A549 treated with CpdA at 1 μM for 4 hours (cell line): ENCODE data around the gene PDK1. TPM values are rescaled to one million over a fixed set of nuclear protein-coding genes. Genes with fewer than 3 reads are reported as not detected.

Experiments used
- total RNA-seq: library from RNA; stranded (reverse); fragments of 200-300 nt; extraction: Qiagen RNA extraction; gene quantifications from 5 replicates; pipeline ENCODE4 v1.2.3, GENCODE V29; 2022; ENCODE audit warnings: low read depth

Gene PDK1
- 2.0 to 4.8 TPM (median 3.6 TPM) in 5 replicates for total RNA-seq

DNA sequence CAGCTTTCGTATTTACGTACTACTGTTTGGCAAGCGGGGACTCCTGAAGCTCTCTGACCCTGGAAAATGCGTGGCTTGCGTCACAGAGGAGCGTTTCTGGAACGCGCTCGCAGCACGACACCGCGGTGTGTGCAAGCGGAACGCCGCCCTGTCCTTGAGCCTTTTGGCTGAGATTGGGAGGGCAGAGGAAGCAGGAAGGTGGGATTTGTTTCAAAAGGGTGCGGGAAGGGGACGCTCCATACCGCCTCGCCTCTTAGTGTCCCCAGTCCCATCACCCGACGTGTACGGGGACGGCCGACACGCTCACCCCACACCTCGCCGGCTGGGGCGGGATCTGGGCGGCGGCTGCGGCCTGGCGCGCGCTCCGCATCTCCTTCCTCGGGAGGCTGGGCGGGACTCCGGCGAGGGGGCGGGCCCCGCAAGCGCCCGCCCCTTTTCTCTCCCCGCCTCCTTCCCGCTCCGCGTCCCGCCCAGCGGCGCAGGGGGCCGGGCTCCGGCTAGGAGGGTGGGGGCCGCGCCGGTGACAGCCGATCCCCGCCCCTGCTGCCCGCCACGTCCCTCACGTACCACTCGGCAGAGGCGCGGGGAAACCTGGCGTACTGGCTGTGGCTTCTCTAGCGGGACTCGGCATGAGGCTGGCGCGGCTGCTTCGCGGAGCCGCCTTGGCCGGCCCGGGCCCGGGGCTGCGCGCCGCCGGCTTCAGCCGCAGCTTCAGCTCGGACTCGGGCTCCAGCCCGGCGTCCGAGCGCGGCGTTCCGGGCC is at the start of gene PDK1:
PDK1 (plus strand) TSS at position 569 of the 762 bp plus-strand sequence; CDS start at position 630, 61 bp downstream.

Other genes starting within 250 kb of the PDK1 start
- 37.1 to 48.4 TPM (median 43.9 TPM) in 5 replicates for gene ITGA6, start 128.5 kb upstream of the PDK1 start, total RNA-seq
- gene RAPGEF4, start 179.8 kb downstream of the PDK1 start, total RNA-seq: 0.14 to 0.31 TPM (median 0.15 TPM) in 5 replicates